HCT116 (cell line): ENCODE measurements around the gene MCRS1. TPM values are rescaled to one million over a fixed set of nuclear protein-coding genes. Genes with fewer than 3 reads are reported as not detected.

ENCODE experiments used
- ATAC-seq: fragments of 200-7000 bp; cut with Tn5 transposase; 2 replicates; pipeline ENCODE4 v1.9.1; 2020; ENCODE audit warnings: mild to moderate bottlenecking, moderate library complexity
- BruUV-seq: library from RNA; stranded (reverse); fragments of 400-500 nt; replicated peaks from 2 replicates; lab custom pipeline; 2021; lab: Mats Ljungman, UMichigan
- CTCF ChIA-PET: fragments of 300-600 bp; sonication (Branson Sonifier 250); formaldehyde crosslinking; loops from one replicate; lab custom pipeline; 2021; ENCODE audit warnings: antibody characterized with exemption; lab: Charles Lee
- POLR2A ChIA-PET: fragments of 300-600, 350-600 bp; sonication (Branson Sonifier 250); formaldehyde crosslinking; loops from one replicate; lab custom pipeline; 2021; ENCODE audit warnings: antibody characterized with exemption; lab: Charles Lee
- RAD21 ChIA-PET, 2 experiments: fragments of 300-600 bp; sonication (Branson Sonifier 250); formaldehyde crosslinking; loops; one replicate each; lab custom pipeline; 2023; ENCODE audit warnings: low total read pairs in 2 of 2; ENCODE audit not compliant: uncharacterized antibody in 2 of 2, unreplicated experiment in 2 of 2, low non-redundant PET in 1 of 2; lab: Charles Lee
- DNase-seq: peaks from one replicate; pipeline ENCODE4 v3.0.0-alpha.2; 2010; ENCODE audit warnings: low read depth, low spot score
- H2AFZ ChIP-seq: fragments of 200-600 bp; shearing (Covaris generic), sonication (generic); 2 replicates; pipeline ENCODE4 v1.6.1; 2017; ENCODE audit warnings: low read depth, mixed run types, mixed read lengths, antibody characterized with exemption, low read length; ENCODE audit not compliant: poor library complexity, severe bottlenecking
- H3K27ac ChIP-seq: 2 replicates; pipeline ENCODE4 v1.5.1; 2012; ENCODE audit warnings: low read depth, low read length
- H3K27me3 ChIP-seq: fragments of 200-600 bp; sonication (generic); 2 replicates; pipeline ENCODE4 v1.6.1; 2016; ENCODE audit warnings: mixed run types, low read length, mixed read lengths; ENCODE audit not compliant: insufficient read depth
- H3K36me3 ChIP-seq, 2 experiments: fragments of 200-500 bp in 1 of 2; fragments of 200-600 bp in 1 of 2; sonication (Bioruptor generic) in 1 of 2; sonication (generic) in 1 of 2; 2 replicates each; pipeline versions ENCODE4 v1.5.1 to v1.6.1; 2014 to 2016; ENCODE audit warnings: low read length in 2 of 2, inconsistent platforms in 1 of 2, mixed read lengths in 1 of 2, mixed run types in 1 of 2; ENCODE audit not compliant: insufficient read depth in 2 of 2, control insufficient read depth in 1 of 2
- H3K4me1 ChIP-seq, 2 experiments: fragments of 200-600 bp in 1 of 2; sonication (generic) in 1 of 2; 2 replicates each; pipeline versions ENCODE4 v1.5.1 to v1.6.1; 2012 to 2017; ENCODE audit warnings: low read length in 2 of 2, inconsistent platforms in 1 of 2, mild to moderate bottlenecking in 1 of 2, mixed read lengths in 1 of 2, mixed run types in 1 of 2, moderate library complexity in 1 of 2; ENCODE audit not compliant: insufficient read depth in 2 of 2, control insufficient read depth in 1 of 2
- H3K4me2 ChIP-seq: fragments of 200-600 bp; sonication (generic); 2 replicates; pipeline ENCODE4 v1.6.1; 2017; ENCODE audit warnings: mixed run types, low read length, mixed read lengths
- H3K4me3 ChIP-seq, 2 experiments: fragments of 200-600 bp in 1 of 2; sonication (generic) in 1 of 2; replicated peaks in 1 of 2; 2 replicates each; pipeline ENCODE4 v1.5.1; 2011 to 2016; ENCODE audit warnings: low read length in 2 of 2, control low read depth in 1 of 2, low read depth in 1 of 2, mild to moderate bottlenecking in 1 of 2, mixed read lengths in 1 of 2, mixed run types in 1 of 2
- H3K79me2 ChIP-seq: fragments of 200-600 bp; sonication (generic); 2 replicates; pipeline ENCODE4 v1.6.1; 2017; ENCODE audit warnings: mild to moderate bottlenecking, mixed run types, low read length, moderate library complexity, mixed read lengths; ENCODE audit not compliant: insufficient read depth
- H3K9ac ChIP-seq: fragments of 200-600 bp; sonication (generic); 2 replicates; pipeline ENCODE4 v1.6.1; 2016; ENCODE audit warnings: low read length, mixed read lengths
- H3K9me2 ChIP-seq: fragments of 200-600 bp; sonication (generic), shearing (Covaris generic); 2 replicates; pipeline ENCODE4 v1.6.1; 2017; ENCODE audit warnings: mixed run types, mild to moderate bottlenecking, moderate library complexity; ENCODE audit not compliant: insufficient read depth
- H3K9me3 ChIP-seq, 2 experiments: fragments of 200-500 bp in 1 of 2; fragments of 200-600 bp in 1 of 2; sonication (Bioruptor generic) in 1 of 2; sonication (generic) in 1 of 2; 2 replicates each; pipeline ENCODE4 v1.6.1; 2014 to 2017; ENCODE audit warnings: low read length in 2 of 2, mixed read lengths in 2 of 2, inconsistent platforms in 1 of 2, low read depth in 1 of 2, mild to moderate bottlenecking in 1 of 2, mixed run types in 1 of 2, moderate library complexity in 1 of 2; ENCODE audit not compliant: control insufficient read depth in 1 of 2, insufficient read depth in 1 of 2
- H4K20me1 ChIP-seq: fragments of 200-600 bp; sonication (generic), shearing (Covaris generic); 2 replicates; pipeline ENCODE4 v1.6.1; 2017; ENCODE audit warnings: mixed run types, mild to moderate bottlenecking, moderate library complexity; ENCODE audit not compliant: insufficient read depth
- EGR1 ChIP-seq: IDR thresholded peaks from 2 replicates; pipeline ENCODE4 v1.6.1; 2012; ENCODE audit warnings: low read depth
- EZH2phosphoT487 ChIP-seq: fragments of 200-600 bp; IDR thresholded peaks from 2 replicates; pipeline ENCODE4 v1.6.1; 2018; ENCODE audit warnings: antibody characterized with exemption, borderline replicate concordance
- FOSL1 ChIP-seq: IDR thresholded peaks from 2 replicates; pipeline ENCODE4 v1.6.1; 2012; ENCODE audit warnings: low read depth
- MAX ChIP-seq: IDR thresholded peaks from 2 replicates; pipeline ENCODE4 v1.6.1; 2012
- POLR2AphosphoS5 ChIP-seq: IDR thresholded peaks from 2 replicates; pipeline ENCODE4 v1.6.1; 2011; ENCODE audit warnings: mild to moderate bottlenecking, low read depth, low read length, moderate library complexity
- SP1 ChIP-seq: IDR thresholded peaks from 2 replicates; pipeline ENCODE4 v1.6.1; 2012; ENCODE audit warnings: low read depth
- TCF7L2 ChIP-seq: IDR thresholded peaks from 2 replicates; pipeline ENCODE4 v1.7.0; 2011; ENCODE audit warnings: borderline replicate concordance, inconsistent platforms; ENCODE audit not compliant: insufficient read depth, insufficient read length; ENCODE audit errors: extremely low read depth
- ZBTB33 ChIP-seq: IDR thresholded peaks from 2 replicates; pipeline ENCODE4 v1.6.1; 2011; ENCODE audit warnings: mild to moderate bottlenecking, low read length, moderate library complexity; ENCODE audit not compliant: insufficient replicate concordance; ENCODE audit errors: extremely low read depth
- ZNF274 ChIP-seq: fragments of 200-500 bp; sonication (Bioruptor generic); IDR thresholded peaks from 2 replicates; pipeline ENCODE4 v1.6.1; 2014; ENCODE audit warnings: mild to moderate bottlenecking, low read depth, low read length, inconsistent platforms
- intact Hi-C: fragments of 100-400 bp; cut with micrococcal nuclease; formaldehyde crosslinking; loops from 2 replicates; pipeline ENCODE4 v1.10.0; 2022
- total RNA-seq: library from RNA; stranded (reverse); gene quantifications from one replicate; pipeline ENCODE4 v1.2.1, GENCODE V29; 2021; ENCODE audit not compliant: unreplicated experiment

Gene MCRS1
- total RNA-seq, 1 experiment from 2014 or later, result 91.9 TPM

- TF ChIP-seq POLR2AphosphoS5 (no peak), SP1 (no peak), TCF7L2 (no peak), ZBTB33 (no peak), EZH2phosphoT487 (no peak), FOSL1 (no peak), MAX (no peak), EGR1 (no peak), ZNF274 (no peak)
- H3K79me2 ChIP-seq, result no peaks in the 10 kb centered on the region
- intact Hi-C loops, result no loop called here
- no peaks in the 10 kb centered on the region for H3K27me3 ChIP-seq
- ChIA-PET RAD21 (no interaction called here), CTCF (interaction anchor here (0.9 kb wide), 1 partner anchor 200 kb away, joined by 3 read pairs; the partner anchor contains the start of gene DNAJC22), POLR2A (no interaction called here)
- H2AFZ ChIP-seq, result no peak overlapping the region
- H3K27ac ChIP-seq, result no peak overlapping the region
- no peaks in the 10 kb centered on the region for H4K20me1 ChIP-seq
- H3K4me3 ChIP-seq, result no peak overlapping the region
- DNase-seq, result no peak
- no peak for ATAC-seq
- no peak overlapping the region for H3K9ac ChIP-seq
- no peaks in the 10 kb centered on the region for H3K9me2 ChIP-seq
- no peaks in the 10 kb centered on the region for H3K4me1 ChIP-seq
- peaks cover 0 to 7% of the 10 kb centered on the region in 2 experiments; a peak in 2 of 4 replicates for H3K36me3 ChIP-seq
- H3K9me3 ChIP-seq, result no peaks in the 10 kb centered on the region
- no TSS peak for BruUV-seq
- no peak overlapping the region for H3K4me2 ChIP-seq
Measured at GRCh38 chr12:49546481-49546880, 21.5 kb downstream of the MCRS1 start.
